Pancreas (tissue), 10 donors: ENCODE measurements around the gene KRAS. TPM values are rescaled to one million over a fixed set of nuclear protein-coding genes. Genes with fewer than 3 reads are reported as not detected.

Experiments
- ATAC-seq, 4 donors: fragments of 200-7000 bp; cut with Tn5 transposase; one replicate each; pipeline versions ENCODE4 v1.8.0 to v1.9.1; 2020; ENCODE audit warnings: mild to moderate bottlenecking in 4 of 4, moderate library complexity in 4 of 4
- DNase-seq, 6 donors: peaks; one replicate each; pipeline ENCODE4 v3.0.0-alpha.2; 2020
- FAIRE-seq: peaks from 2 replicates; lab custom pipeline; 2012; peaks lifted over from hg19 to GRCh38; lab: Jason Lieb, UNC
- H3K27ac ChIP-seq, 4 donors: fragments of 200-600 bp; sonication (generic); 1 replicate in 3 of 4; 2 replicates in 1 of 4; pipeline versions ENCODE4 v1.5.0 to v1.8.0; 2020
- H3K27me3 ChIP-seq, 4 donors: fragments of 200-600 bp; one replicate each; pipeline ENCODE4 v1.8.0; 2021
- H3K36me3 ChIP-seq, 3 donors: fragments of 200-600 bp; sonication (generic) in 1 of 3; one replicate each; pipeline versions ENCODE4 v1.5.0 to v1.8.0; 2020 to 2021
- H3K4me1 ChIP-seq, 3 donors: fragments of 200-600 bp; one replicate each; pipeline ENCODE4 v1.8.0; 2021
- H3K4me3 ChIP-seq, 4 donors: fragments of 200-600 bp; sonication (generic) in 2 of 4; one replicate each; pipeline versions ENCODE4 v1.5.0 to v1.8.0; 2020 to 2021
- H3K9me3 ChIP-seq, 4 donors: fragments of 200-600 bp; one replicate each; pipeline ENCODE4 v1.8.0; 2021
- WGBS, 2 donors: extraction: QIAGEN DNeasy Blood & Tissue Kit; methylation state at CpG; one replicate each; pipeline ENCODE4 v1.1.7; 2013; 5-methylcytosine and 5-hydroxymethylcytosine counted together
- intact Hi-C, 3 donors: fragments of 100-400 bp; cut with DNase I; formaldehyde crosslinking; loops; one replicate each; pipeline versions ENCODE4 v1.11.1 to v1.14.2; 2022
- polyA plus RNA-seq, 2 donors: library from polyadenylated mRNA; stranded (reverse); fragments of 200-250 nt; gene quantifications; one replicate each; pipeline ENCODE4 v1.2.3, GENCODE V29; 2013
- total RNA-seq, 6 donors: library from RNA; stranded (reverse); fragmentation: NEBNext Ultra II Directional in 4 of 6; extraction: Animal tissue kit (Norgen Biotek cat#: 25700) in 4 of 6; gene quantifications; one replicate each; pipeline versions ENCODE4 v1.2.1 to v1.2.4, GENCODE V29; 2021 to 2023
- TF ChIP-seq, protein P1 (sequence below), 4 donors: fragments of 200-600 bp; sonication (generic) in 3 of 4; IDR thresholded peaks; one replicate each; pipeline versions ENCODE4 v1.5.0 to v1.8.0; 2021; ENCODE audit warnings: antibody characterized with exemption in 4 of 4
- donor health status: healthy with polysubstance abuse.
- donor health status: DM: no; HTN: no; CAD: no; lungs with moderate emphysema.
- donor health status: DM: no; HTN: no; CAD: no.
- donor health status: control.
- donor health status: control.
- donor health status: Bipolar disorder and iron deficiency.
- donor health status: DM: yes; HTN: yes; CAD: no.
- donor health status: DM: no; HTN: no; CAD: no.
- donor health status: DM: no; HTN: no; CAD: no.
- donor health status: DM: yes; HTN: yes; CAD: no.

The KRAS gene
- total and polyA plus RNA-seq, 8 donors = 3.1 to 17.6 (median 8.2) TPM

DNA sequence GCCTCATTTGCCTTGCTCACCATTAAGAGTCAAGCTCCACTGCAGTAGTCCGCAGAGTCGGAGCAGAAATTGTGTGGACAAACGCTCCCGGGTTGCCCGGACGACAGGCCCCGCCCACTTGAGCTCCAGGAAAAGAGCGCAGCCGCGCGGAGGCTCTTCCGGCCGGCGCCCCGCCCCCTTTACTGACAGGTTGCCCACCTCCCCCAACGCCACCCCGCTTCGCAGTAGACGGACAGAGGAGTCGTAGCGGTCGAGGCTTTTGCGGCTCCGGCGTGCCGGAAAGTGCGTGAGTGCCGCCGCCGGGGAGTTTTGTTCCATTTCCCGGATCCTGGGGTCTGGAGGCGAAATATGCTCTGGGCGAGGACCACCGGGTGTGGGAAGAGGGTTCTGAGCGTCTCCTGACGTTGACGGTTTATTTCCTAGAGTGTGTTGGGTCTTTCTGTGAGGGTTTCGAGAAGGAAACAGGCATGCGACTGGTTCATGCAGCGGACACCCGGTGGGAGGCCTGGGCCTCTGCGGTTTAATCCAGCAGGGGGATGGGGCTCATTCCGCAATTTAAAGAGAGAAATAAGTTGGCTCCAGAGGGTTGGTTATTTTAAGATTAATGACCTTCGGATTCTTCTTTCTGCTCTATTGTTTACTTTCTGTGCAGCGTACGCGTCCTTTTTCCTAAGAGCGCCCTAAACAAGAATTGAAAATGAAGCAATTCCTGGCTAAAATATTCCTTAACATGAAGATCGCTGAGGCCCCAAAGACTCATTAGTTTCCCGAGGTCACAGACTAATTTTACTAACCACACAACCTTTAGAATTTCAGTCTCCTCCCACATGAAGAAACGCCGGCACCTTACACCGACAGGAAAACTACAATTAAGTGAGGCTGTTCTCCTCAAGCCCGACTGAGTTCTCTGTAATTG lies 55.4 kb downstream of the KRAS start, which contains the start of the genes DNAI7 and ETFRF1:
DNAI7 (minus strand) TSS at position 105 of the 916 bp plus-strand sequence; CDS start at position 23, 82 bp downstream.
ETFRF1 (plus strand) TSS at position 182 of the 916 bp plus-strand sequence. CDS start 8,720 bp downstream, outside the sequence.
- Histone ChIP-seq H3K4me1 (no peaks in the 10 kb centered on the region), H3K27ac (peak within 1 kb of the TSS; percentile 85 to 93 (median 92)), H3K4me3 (peak within 1 kb of the TSS; percentile 31 to 78 (median 61)), H3K36me3 (no peaks in the 10 kb centered on the region), H3K27me3 (no peaks in the 10 kb centered on the region), H3K9me3 (no peaks in the 10 kb centered on the region)
- TF ChIP-seq, protein P1, sequence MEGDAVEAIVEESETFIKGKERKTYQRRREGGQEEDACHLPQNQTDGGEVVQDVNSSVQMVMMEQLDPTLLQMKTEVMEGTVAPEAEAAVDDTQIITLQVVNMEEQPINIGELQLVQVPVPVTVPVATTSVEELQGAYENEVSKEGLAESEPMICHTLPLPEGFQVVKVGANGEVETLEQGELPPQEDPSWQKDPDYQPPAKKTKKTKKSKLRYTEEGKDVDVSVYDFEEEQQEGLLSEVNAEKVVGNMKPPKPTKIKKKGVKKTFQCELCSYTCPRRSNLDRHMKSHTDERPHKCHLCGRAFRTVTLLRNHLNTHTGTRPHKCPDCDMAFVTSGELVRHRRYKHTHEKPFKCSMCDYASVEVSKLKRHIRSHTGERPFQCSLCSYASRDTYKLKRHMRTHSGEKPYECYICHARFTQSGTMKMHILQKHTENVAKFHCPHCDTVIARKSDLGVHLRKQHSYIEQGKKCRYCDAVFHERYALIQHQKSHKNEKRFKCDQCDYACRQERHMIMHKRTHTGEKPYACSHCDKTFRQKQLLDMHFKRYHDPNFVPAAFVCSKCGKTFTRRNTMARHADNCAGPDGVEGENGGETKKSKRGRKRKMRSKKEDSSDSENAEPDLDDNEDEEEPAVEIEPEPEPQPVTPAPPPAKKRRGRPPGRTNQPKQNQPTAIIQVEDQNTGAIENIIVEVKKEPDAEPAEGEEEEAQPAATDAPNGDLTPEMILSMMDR (IDR thresholded peaks at IDR 0.05) = no peak
- intact Hi-C loops = no loop called here
- WGBS, 2 donors = 0% methylated on average over 54 of the region's 54 CpGs
- FAIRE-seq (peak; percentile 53), DNase-seq (peak; percentile 98 to 100 (median 98)), ATAC-seq (peak; percentile 98 to 100 (median 99))

- ATAC-seq (peak; percentile 22 to 40 (median 28)), FAIRE-seq (no peak), DNase-seq (no peak)
- Histone ChIP-seq H3K36me3 (no peaks in the 10 kb centered on the region), H3K27ac (peak overlapping the region; percentile 85 to 93 (median 92)), H3K4me3 (peak overlapping the region; percentile 31 to 78 (median 61)), H3K9me3 (no peaks in the 10 kb centered on the region), H3K4me1 (no peaks in the 10 kb centered on the region), H3K27me3 (no peaks in the 10 kb centered on the region)
- 5 to 6% methylated on average over 11 of the region's 11 CpGs for WGBS, 2 donors
- intact Hi-C loops = no loop called here
- TF ChIP-seq, protein P1 (IDR thresholded peaks at IDR 0.05) = no peak
Observed at GRCh38 chr12:25194722-25195055, 56.0 kb downstream of the KRAS start.

DNA sequence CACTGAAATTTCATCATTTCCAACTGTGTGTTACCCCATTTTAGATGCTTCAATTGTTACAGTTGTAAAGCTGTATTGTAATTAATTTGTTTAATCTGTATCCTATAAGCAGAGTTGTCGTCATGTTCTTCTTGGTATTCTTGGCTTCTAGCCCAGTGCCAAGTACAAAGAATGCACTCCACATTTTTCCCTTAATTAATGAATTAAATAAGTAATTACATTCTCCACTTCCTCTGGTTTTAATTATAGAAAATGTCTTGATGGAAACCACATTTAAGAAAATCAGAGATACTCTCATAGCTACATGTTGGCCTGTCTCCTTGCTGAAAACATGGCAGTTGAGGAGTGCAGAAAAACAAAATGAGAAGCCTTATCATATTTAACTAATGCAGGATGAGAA lies 56.5 kb downstream of the KRAS start:
- no peak for DNase-seq
- H3K4me3 ChIP-seq = peak overlapping the region in 2 of 4 donors; percentile 67 to 78
- WGBS, 2 donors = 25 to 27% methylated on average over 1 of the region's 1 CpG
- no peaks in the 10 kb centered on the region for H3K4me1 ChIP-seq
- intact Hi-C loops = no loop called here
- H3K27me3 ChIP-seq = no peaks in the 10 kb centered on the region
- FAIRE-seq = no peak
- H3K27ac ChIP-seq = peak overlapping the region in 3 of 4 donors; percentile 91 to 93 (median 93)
- TF ChIP-seq, protein P1 (IDR thresholded peaks at IDR 0.05) = no peak
- H3K36me3 ChIP-seq = no peaks in the 10 kb centered on the region
- H3K9me3 ChIP-seq = no peaks in the 10 kb centered on the region
- no peak for ATAC-seq

DNA sequence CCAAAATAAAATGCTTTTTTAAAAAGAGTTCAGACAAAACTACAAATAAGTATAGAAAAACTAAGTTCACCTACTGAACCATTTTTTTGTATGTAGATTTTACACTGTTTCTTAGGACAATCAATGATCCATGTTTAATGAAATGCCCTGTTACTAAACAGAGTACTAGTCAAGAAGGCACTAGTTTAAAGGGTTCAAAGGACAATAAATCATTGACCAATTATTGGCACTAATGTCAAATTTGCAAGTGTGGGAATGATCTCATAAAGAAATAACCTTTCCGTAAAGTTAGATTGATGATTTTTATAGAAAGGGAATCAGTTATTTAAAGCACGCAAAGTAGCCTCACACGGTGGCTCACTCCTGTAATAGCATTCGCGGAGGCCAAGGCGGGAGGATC lies 59.9 kb downstream of the KRAS start:
- no peak overlapping the region for H3K27ac ChIP-seq
- no peak for DNase-seq
- no peak overlapping the region for H3K4me3 ChIP-seq
- no peaks in the 10 kb centered on the region for H3K27me3 ChIP-seq
- H3K36me3 ChIP-seq = no peaks in the 10 kb centered on the region
- FAIRE-seq = no peak
- H3K4me1 ChIP-seq = no peaks in the 10 kb centered on the region
- ATAC-seq = no peak
- TF ChIP-seq, protein P1 (IDR thresholded peaks at IDR 0.05) = no peak
- 93 to 95% methylated on average over 6 of the region's 6 CpGs for WGBS, 2 donors
- no peaks in the 10 kb centered on the region for H3K9me3 ChIP-seq
- intact Hi-C loops = no loop called here

- H3K4me3 ChIP-seq = no peak overlapping the region
- no peak for ATAC-seq
- no peak overlapping the region for H3K27ac ChIP-seq
- H3K27me3 ChIP-seq = no peaks in the 10 kb centered on the region
- H3K36me3 ChIP-seq = no peaks in the 10 kb centered on the region
- intact Hi-C loops = no loop called here
- TF ChIP-seq, protein P1 (IDR thresholded peaks at IDR 0.05) = no peak
- H3K9me3 ChIP-seq = no peaks in the 10 kb centered on the region
- DNase-seq = no peak
- no peak for FAIRE-seq
- no peaks in the 10 kb centered on the region for H3K4me1 ChIP-seq
Observed at GRCh38 chr12:25189656-25190055, 61.1 kb downstream of the KRAS start.
